ENCODE measurements around the gene CLCN5. TPM values are rescaled to one million over a fixed set of nuclear protein-coding genes. Genes with fewer than 3 reads are reported as not detected.

The CLCN5 gene
- total and polyA plus RNA-seq, 8 donors: 0.31 to 13.8 (median 1.6) TPM

DNA sequence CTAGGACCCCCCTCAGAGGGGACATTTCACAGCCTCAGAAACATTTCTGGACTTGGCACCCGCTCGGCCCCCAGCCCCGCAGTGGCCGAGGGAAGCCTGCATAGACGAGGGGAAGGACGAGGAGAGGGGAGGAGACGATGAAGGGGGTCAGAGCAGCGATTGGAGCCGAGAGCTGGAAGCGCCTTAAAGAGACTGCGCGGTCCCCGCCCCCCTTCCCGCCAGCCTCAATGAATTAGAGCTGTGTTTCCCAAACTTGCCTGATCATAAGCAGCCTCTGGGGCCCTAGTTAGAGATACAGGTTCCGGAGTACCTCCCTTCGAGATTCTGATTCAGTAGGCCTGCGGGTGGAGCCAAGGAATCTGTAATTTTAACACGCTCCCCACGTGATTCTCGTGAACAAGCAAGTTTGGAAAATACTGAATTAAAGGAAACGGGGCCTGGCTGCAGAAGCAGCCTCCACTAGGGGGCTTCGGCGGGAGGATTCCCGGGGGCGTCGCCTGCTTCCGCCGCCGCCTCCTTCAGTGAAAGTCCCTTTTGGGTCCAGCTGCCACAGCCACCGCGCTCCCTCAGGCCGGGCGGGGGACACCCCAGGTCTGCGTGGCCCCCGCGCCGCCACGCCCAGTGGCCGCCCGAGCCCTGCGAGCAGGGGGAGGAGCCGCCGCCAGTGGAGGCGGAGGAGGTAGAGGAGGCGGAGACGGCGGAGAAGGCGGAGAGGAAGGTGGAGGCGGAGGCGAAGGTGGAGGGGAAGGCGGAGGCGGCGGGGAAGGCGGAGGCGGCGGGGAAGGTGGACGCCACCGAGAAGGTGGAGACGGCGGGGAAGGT, 43.4 kb upstream of the CLCN5 start, which contains the start of gene USP27X:
TSS of gene USP27X (plus strand) at position 651 of the 822 bp plus-strand sequence. CDS start 824 bp downstream, outside the sequence.
- TF ChIP-seq EP300 (IDR thresholded peaks at IDR 0.05) (no peak), POLR2A (IDR thresholded peaks at IDR 0.05) (peak in 1 of 4 donors; percentile 10), POLR2AphosphoS5 (IDR thresholded peaks at IDR 0.05) (peak in 2 of 3 donors; percentile 49 to 59)
- TF ChIP-seq, protein P1, sequence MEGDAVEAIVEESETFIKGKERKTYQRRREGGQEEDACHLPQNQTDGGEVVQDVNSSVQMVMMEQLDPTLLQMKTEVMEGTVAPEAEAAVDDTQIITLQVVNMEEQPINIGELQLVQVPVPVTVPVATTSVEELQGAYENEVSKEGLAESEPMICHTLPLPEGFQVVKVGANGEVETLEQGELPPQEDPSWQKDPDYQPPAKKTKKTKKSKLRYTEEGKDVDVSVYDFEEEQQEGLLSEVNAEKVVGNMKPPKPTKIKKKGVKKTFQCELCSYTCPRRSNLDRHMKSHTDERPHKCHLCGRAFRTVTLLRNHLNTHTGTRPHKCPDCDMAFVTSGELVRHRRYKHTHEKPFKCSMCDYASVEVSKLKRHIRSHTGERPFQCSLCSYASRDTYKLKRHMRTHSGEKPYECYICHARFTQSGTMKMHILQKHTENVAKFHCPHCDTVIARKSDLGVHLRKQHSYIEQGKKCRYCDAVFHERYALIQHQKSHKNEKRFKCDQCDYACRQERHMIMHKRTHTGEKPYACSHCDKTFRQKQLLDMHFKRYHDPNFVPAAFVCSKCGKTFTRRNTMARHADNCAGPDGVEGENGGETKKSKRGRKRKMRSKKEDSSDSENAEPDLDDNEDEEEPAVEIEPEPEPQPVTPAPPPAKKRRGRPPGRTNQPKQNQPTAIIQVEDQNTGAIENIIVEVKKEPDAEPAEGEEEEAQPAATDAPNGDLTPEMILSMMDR (IDR thresholded peaks at IDR 0.05): peak in 4 of 7 experiments; percentile 30 to 49 (median 39)
- Histone ChIP-seq H3K27me3 (no peaks in the 10 kb centered on the region), H3K4me3 (peak within 1 kb of the TSS; percentile 57 to 64 (median 62)), H3K27ac (peak within 1 kb of the TSS; percentile 79 to 89 (median 88)), H3K4me1 (peaks cover 0 to 38% (median 24%) of the 10 kb centered on the region in 4 donors), H3K9me3 (no peaks in the 10 kb centered on the region), H3K36me3 (no peaks in the 10 kb centered on the region)
- DNase-seq: peak; percentile 81 to 92
- 0 to 43% (median 17%) methylated on average over 40 to 59 of the region's 60 CpGs; no CpG with 5 or more reads in 1 of the 5 donors for WGBS, 5 donors
- intact Hi-C loops (cut with DNase I; ENCODE audit: low total_unique reads): no loop called here

DNA sequence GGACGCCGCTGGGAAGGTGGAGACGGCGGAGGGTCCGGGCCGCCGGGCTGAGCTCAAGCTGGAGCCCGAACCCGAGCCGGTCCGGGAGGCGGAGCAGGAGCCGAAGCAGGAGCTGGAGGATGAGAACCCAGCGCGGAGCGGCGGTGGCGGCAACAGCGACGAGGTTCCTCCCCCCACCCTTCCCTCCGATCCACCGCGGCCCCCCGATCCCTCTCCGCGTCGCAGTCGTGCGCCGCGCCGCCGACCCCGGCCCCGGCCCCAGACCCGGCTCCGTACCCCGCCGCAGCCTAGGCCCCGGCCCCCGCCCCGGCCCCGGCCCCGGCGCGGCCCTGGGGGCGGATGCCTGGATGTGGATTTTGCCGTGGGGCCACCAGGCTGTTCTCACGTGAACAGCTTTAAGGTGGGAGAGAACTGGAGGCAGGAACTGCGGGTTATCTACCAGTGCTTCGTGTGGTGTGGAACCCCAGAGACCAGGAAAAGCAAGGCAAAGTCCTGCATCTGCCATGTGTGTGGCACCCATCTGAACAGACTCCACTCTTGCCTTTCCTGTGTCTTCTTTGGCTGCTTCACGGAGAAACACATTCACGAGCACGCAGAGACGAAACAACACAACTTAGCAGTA, 42.6 kb upstream of the CLCN5 start:
- TF ChIP-seq EP300 (IDR thresholded peaks at IDR 0.05): no peak
- TF ChIP-seq, protein P1 (IDR thresholded peaks at IDR 0.05): no peak
- no peak for TF ChIP-seq POLR2AphosphoS5 (IDR thresholded peaks at IDR 0.05)
- no peaks in the 10 kb centered on the region for H3K9me3 ChIP-seq
- H3K27ac ChIP-seq: peak overlapping the region; percentile 79 to 89 (median 88)
- peaks cover 0 to 38% (median 24%) of the 10 kb centered on the region in 4 donors for H3K4me1 ChIP-seq
- 2 to 47% (median 19%) methylated on average over 6 to 54 of the region's 55 CpGs for WGBS, 5 donors
- no peaks in the 10 kb centered on the region for H3K36me3 ChIP-seq
- intact Hi-C loops (cut with DNase I; ENCODE audit: low total_unique reads): no loop called here
- peak overlapping the region; percentile 57 to 64 (median 62) for H3K4me3 ChIP-seq
- no peaks in the 10 kb centered on the region for H3K27me3 ChIP-seq
- DNase-seq: no peak

DNA sequence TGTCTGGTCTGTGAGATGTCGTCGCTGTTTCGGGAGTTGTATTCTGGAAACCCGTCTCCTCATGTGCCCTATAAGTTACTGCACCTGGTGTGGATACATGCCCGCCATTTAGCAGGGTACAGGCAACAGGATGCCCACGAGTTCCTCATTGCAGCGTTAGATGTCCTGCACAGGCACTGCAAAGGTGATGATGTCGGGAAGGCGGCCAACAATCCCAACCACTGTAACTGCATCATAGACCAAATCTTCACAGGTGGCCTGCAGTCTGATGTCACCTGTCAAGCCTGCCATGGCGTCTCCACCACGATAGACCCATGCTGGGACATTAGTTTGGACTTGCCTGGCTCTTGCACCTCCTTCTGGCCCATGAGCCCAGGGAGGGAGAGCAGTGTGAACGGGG, 41.7 kb upstream of the CLCN5 start:
- H3K4me1 ChIP-seq: peaks cover 0 to 38% (median 24%) of the 10 kb centered on the region in 4 donors
- no peak overlapping the region for H3K27ac ChIP-seq
- H3K4me3 ChIP-seq: no peak overlapping the region
- no peaks in the 10 kb centered on the region for H3K9me3 ChIP-seq
- TF ChIP-seq POLR2A (IDR thresholded peaks at IDR 0.05) (no peak), POLR2AphosphoS5 (IDR thresholded peaks at IDR 0.05) (no peak), EP300 (IDR thresholded peaks at IDR 0.05) (no peak)
- TF ChIP-seq, protein P1 (IDR thresholded peaks at IDR 0.05): no peak
- H3K27me3 ChIP-seq: no peaks in the 10 kb centered on the region
- 86 to 94% (median 91%) methylated on average over 8 to 12 of the region's 12 CpGs for WGBS, 5 donors
- intact Hi-C loops (cut with DNase I; ENCODE audit: low total_unique reads): no loop called here
- no peak for DNase-seq
- H3K36me3 ChIP-seq: no peaks in the 10 kb centered on the region

DNA sequence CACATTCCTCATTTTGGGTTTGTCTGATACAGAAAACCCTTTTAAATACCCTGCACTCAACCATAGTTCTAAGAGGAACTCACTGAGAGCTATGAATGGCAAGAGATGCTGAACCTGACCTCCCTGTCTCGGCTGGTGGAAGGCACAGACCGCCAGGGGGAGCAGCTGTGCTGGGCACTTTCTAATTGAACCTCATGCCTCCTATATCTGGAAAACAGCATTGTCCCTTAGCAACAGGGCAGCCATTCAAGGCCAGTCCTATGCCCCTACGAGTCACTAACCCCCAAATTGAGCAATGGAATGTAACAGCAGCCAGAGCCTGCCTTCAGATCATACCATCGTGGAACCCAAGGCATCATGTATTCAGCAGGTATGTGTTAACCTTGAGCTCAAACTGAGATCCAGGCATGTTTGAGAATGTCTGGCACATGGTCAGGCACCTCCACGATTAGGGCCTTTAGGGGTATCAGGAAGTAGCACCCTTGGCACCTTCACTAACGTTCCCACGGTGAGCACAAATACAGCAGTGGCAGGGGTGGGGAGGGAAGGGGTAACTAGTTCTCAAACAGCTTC, 38.0 kb upstream of the CLCN5 start:
- 19 to 32% (median 24%) methylated on average over 7 of the region's 7 CpGs for WGBS, 5 donors
- no peaks in the 10 kb centered on the region for H3K36me3 ChIP-seq
- no peak overlapping the region for H3K4me3 ChIP-seq
- DNase-seq: peak; percentile 67 to 79
- H3K4me1 ChIP-seq: peaks cover 0 to 18% (median 9%) of the 10 kb centered on the region in 4 donors
- no peaks in the 10 kb centered on the region for H3K9me3 ChIP-seq
- H3K27ac ChIP-seq: no peak overlapping the region
- TF ChIP-seq POLR2AphosphoS5 (IDR thresholded peaks at IDR 0.05): no peak
- TF ChIP-seq, protein P1 (IDR thresholded peaks at IDR 0.05): peak in 5 of 7 experiments; percentile 13 to 69 (median 59)
- TF ChIP-seq POLR2A (IDR thresholded peaks at IDR 0.05): no peak
- H3K27me3 ChIP-seq: no peaks in the 10 kb centered on the region
- intact Hi-C loops (cut with DNase I; ENCODE audit: low total_unique reads): no loop called here
